OCI-LY1 (cell line): ENCODE data around the gene GLI3.

ENCODE experiments used
- H2AFZ ChIP-seq: fragments of 200-600 bp; sonication (generic), shearing (Covaris generic); 2 replicates; pipeline ENCODE4 v1.6.0; 2014; ENCODE audit warnings: antibody characterized with exemption, mild to moderate bottlenecking, low read length
- H3F3A ChIP-seq: fragments of 200-600 bp; sonication (generic), shearing (Covaris generic); 2 replicates; pipeline ENCODE4 v1.6.0; 2014; ENCODE audit warnings: mild to moderate bottlenecking, antibody characterized with exemption, low read length, moderate library complexity; ENCODE audit not compliant: insufficient read depth
- H3K27ac ChIP-seq: fragments of 200-600 bp; sonication (generic); 2 replicates; pipeline ENCODE4 v1.5.1; 2014; ENCODE audit warnings: low read length, mixed run types, mild to moderate bottlenecking, low read depth; ENCODE audit not compliant: poor library complexity, severe bottlenecking
- H3K27me3 ChIP-seq: fragments of 200-600 bp; sonication (generic); 2 replicates; pipeline ENCODE4 v1.6.0; 2014; ENCODE audit warnings: antibody characterized with exemption, mild to moderate bottlenecking, low read length, moderate library complexity; ENCODE audit not compliant: insufficient read depth
- H3K36me3 ChIP-seq: fragments of 200-600 bp; sonication (generic); 2 replicates; pipeline ENCODE4 v1.6.1; 2014; ENCODE audit warnings: mild to moderate bottlenecking, antibody characterized with exemption, low read length, moderate library complexity, mixed read lengths; ENCODE audit not compliant: insufficient read depth
- H3K4me1 ChIP-seq: fragments of 200-600 bp; sonication (generic); 2 replicates; pipeline ENCODE4 v1.5.1; 2014; ENCODE audit warnings: mild to moderate bottlenecking, low read length, moderate library complexity; ENCODE audit not compliant: insufficient read depth, severe bottlenecking
- H3K4me2 ChIP-seq: fragments of 200-600 bp; sonication (generic), shearing (Covaris generic); 2 replicates; pipeline ENCODE4 v1.6.1; 2014; ENCODE audit warnings: low read length
- H3K4me3 ChIP-seq: fragments of 200-600 bp; sonication (generic); 2 replicates; pipeline ENCODE4 v1.5.1; 2014; ENCODE audit warnings: low read length, low read depth, mild to moderate bottlenecking, mixed read lengths; ENCODE audit not compliant: poor library complexity, severe bottlenecking
- H3K79me2 ChIP-seq: fragments of 200-600 bp; shearing (Covaris generic); 2 replicates; pipeline ENCODE4 v1.6.1; 2016; ENCODE audit warnings: mixed run types, low read length, mixed read lengths; ENCODE audit not compliant: insufficient read depth
- H3K9ac ChIP-seq: fragments of 200-600 bp; sonication (generic), shearing (Covaris generic); 2 replicates; pipeline ENCODE4 v1.6.1; 2014; ENCODE audit warnings: mild to moderate bottlenecking, low read length, mixed read lengths
- H3K9me2 ChIP-seq: fragments of 200-600 bp; sonication (generic), shearing (Covaris generic); 2 replicates; pipeline ENCODE4 v1.6.1; 2014; ENCODE audit warnings: low read depth, mild to moderate bottlenecking, low read length, mixed read lengths
- H3K9me3 ChIP-seq: fragments of 200-600 bp; shearing (Covaris generic); 2 replicates; pipeline ENCODE4 v1.6.1; 2014; ENCODE audit warnings: low read length, mixed read lengths
- H4K20me1 ChIP-seq: fragments of 200-600 bp; sonication (generic), shearing (Covaris generic); 2 replicates; pipeline ENCODE4 v1.6.0; 2016; ENCODE audit warnings: mild to moderate bottlenecking, low read length; ENCODE audit not compliant: insufficient read depth
- EZH2 ChIP-seq: fragments of 200-600 bp; sonication (generic), shearing (Covaris generic); IDR thresholded peaks from 2 replicates; pipeline ENCODE4 v1.8.0; 2017; ENCODE audit warnings: borderline replicate concordance, mixed run types, mild to moderate bottlenecking, antibody characterized with exemption, low read length, moderate library complexity, mixed read lengths
- TF ChIP-seq, protein P1 (sequence below): fragments of 200-600 bp; sonication (generic), shearing (Covaris generic); IDR thresholded peaks from 2 replicates; pipeline ENCODE4 v1.5.1; 2017; ENCODE audit warnings: mild to moderate bottlenecking, antibody characterized with exemption, low read length, moderate library complexity, mixed read lengths

The GLI3 gene

DNA sequence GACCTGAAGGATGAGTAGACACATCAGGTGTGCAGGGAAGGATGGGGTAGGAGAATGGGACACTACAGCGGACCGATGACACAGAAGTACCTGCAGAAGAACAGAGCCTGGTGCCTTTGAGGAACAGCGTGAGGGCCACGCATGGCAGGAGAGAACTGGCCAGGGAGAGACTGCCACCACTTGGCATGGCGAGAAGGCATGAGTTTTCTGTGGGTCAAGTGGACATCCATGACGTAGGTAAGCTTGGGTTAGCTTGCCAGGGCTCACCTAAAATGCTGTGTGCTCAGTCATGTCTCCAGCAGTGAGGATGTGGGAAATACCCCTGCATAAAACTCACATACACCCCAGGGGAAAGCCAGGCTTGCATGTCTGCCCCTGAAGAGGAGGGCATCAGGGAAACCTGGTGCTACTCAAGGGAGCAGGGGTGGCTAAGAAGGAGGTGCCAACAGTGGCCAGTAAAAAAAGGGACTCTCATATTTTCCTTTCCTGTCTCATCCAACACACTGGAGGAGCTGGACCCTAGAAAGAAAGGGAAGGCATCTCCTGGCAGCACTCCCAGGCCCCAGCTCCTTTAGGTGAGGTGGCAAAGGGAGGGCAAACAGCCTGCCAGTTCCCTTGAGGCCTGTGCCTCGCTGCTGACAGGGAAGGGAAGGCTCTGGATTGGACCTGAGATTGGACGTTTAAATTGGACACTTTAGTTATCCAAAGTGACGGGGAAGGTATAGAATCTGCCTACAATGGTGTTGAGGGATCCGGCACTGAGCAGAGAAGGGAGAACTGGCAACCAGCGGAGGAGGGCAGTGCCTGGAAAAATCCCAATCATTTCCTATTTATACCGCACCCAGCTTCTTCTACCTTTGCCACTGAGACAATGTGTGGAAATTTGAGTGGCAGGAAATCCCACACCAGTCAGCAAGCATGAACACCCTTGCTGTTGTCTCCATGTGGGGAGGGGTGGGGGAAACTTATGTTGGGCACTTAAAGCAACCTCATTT lies 255.7 kb downstream of the GLI3 start:
- Histone ChIP-seq H3K36me3 (no peaks in the 10 kb centered on the region), H3K9ac (no peak overlapping the region), H3K9me3 (no peaks in the 10 kb centered on the region), H3F3A (no peaks in the 10 kb centered on the region), H3K4me3 (no peak overlapping the region), H2AFZ (no peak overlapping the region), H4K20me1 (no peaks in the 10 kb centered on the region), H3K79me2 (no peaks in the 10 kb centered on the region), H3K4me2 (no peak overlapping the region), H3K27me3 (no peaks in the 10 kb centered on the region), H3K9me2 (no peaks in the 10 kb centered on the region), H3K4me1 (no peaks in the 10 kb centered on the region), H3K27ac (no peak overlapping the region)
- TF ChIP-seq EZH2 = no peak
- TF ChIP-seq, protein P1, sequence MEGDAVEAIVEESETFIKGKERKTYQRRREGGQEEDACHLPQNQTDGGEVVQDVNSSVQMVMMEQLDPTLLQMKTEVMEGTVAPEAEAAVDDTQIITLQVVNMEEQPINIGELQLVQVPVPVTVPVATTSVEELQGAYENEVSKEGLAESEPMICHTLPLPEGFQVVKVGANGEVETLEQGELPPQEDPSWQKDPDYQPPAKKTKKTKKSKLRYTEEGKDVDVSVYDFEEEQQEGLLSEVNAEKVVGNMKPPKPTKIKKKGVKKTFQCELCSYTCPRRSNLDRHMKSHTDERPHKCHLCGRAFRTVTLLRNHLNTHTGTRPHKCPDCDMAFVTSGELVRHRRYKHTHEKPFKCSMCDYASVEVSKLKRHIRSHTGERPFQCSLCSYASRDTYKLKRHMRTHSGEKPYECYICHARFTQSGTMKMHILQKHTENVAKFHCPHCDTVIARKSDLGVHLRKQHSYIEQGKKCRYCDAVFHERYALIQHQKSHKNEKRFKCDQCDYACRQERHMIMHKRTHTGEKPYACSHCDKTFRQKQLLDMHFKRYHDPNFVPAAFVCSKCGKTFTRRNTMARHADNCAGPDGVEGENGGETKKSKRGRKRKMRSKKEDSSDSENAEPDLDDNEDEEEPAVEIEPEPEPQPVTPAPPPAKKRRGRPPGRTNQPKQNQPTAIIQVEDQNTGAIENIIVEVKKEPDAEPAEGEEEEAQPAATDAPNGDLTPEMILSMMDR = no peak

DNA sequence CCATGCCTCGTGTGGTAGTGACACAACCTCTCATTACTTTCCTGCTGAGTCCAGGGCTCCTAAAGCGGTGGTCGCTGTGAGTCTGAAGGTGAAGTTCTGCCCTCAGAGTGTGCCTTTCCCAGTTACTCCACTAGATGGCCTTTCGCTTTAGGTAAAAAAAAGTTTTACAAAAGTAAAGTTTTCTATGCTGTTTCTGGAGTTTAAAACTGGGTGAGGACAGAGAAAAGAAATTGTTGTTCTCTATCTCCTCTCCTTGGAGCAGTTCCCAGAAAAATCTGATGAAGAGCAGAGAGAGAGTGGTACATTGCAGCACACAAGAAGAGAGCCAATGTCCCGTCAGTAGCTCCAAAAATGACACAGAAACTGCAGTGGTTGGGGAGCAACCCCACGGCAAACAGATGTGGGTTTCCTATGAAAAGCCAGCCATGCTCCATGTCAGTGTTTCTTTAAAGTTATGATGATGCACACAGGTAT lies 257.1 kb downstream of the GLI3 start:
- H2AFZ ChIP-seq = no peak overlapping the region
- H3K79me2 ChIP-seq = no peaks in the 10 kb centered on the region
- H3K4me3 ChIP-seq = no peak overlapping the region
- H3K36me3 ChIP-seq = no peaks in the 10 kb centered on the region
- no peaks in the 10 kb centered on the region for H3K27me3 ChIP-seq
- H3F3A ChIP-seq = no peaks in the 10 kb centered on the region
- no peak overlapping the region for H3K27ac ChIP-seq
- no peaks in the 10 kb centered on the region for H3K4me1 ChIP-seq
- H4K20me1 ChIP-seq = no peaks in the 10 kb centered on the region
- H3K4me2 ChIP-seq = no peak overlapping the region
- no peak for TF ChIP-seq EZH2
- TF ChIP-seq, protein P1 = peak; percentile 74
- no peak overlapping the region for H3K9ac ChIP-seq
- no peaks in the 10 kb centered on the region for H3K9me3 ChIP-seq
- no peaks in the 10 kb centered on the region for H3K9me2 ChIP-seq

DNA sequence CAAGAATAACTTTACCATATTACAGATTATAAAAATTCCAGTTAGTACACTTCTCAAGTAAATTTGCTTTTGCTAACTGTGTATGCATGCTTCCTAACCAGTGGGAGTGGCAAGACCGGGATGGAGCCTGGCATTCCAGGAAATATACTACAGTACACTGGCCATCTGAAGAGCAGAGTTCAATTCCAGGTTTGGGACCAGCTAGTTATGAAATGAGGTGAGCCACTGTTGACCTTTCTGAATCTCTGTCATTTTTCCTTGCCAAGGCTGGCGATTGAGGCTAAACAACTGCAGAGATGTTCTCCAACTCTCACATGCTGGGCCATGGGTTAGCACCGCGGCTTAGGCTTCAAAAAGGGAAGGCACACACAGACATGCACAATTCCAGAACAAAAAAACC lies 258.2 kb downstream of the GLI3 start:
- Histone ChIP-seq H3K4me3 (no peak overlapping the region), H3K36me3 (no peaks in the 10 kb centered on the region), H3K4me2 (no peak overlapping the region)

More for the DNA sequence above, 258.2 kb downstream of the GLI3 start:
- Histone ChIP-seq H3K4me1 (no peaks in the 10 kb centered on the region), H3K9me3 (no peaks in the 10 kb centered on the region), H3K9ac (no peak overlapping the region), H3F3A (no peaks in the 10 kb centered on the region), H3K79me2 (no peaks in the 10 kb centered on the region), H4K20me1 (no peaks in the 10 kb centered on the region), H3K27ac (no peak overlapping the region), H3K9me2 (no peaks in the 10 kb centered on the region), H2AFZ (no peak overlapping the region), H3K27me3 (no peaks in the 10 kb centered on the region)
- TF ChIP-seq EZH2 = no peak
- TF ChIP-seq, protein P1 = no peak
